ENCODE results near the gene ENPP6.

Gene ENPP6

GRCh38 chr4:184188443-184189400, 29.0 kb downstream of the ENPP6 start:
- DNase-seq: no peak

DNA sequence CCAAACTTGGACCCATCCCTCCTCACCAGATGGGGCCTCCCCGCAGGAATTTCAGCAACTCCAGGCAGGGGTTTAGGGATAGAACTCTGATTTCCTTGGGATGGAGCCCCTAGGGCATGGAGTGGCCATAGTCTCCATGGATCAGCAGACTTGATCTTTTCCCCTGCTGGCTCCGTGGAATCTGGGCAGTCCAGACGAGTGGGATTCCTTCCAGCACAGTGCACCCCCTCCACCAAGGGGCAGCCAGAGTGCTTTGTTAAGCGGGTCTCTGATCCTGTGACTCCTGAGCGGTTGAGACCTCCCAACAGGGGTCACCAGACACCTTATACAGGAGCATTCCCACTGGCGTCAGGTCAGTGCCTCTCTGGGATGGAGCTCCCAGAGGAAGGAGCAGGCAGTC, 40.4 kb downstream of the ENPP6 start:
- DNase-seq: no peak

DNA sequence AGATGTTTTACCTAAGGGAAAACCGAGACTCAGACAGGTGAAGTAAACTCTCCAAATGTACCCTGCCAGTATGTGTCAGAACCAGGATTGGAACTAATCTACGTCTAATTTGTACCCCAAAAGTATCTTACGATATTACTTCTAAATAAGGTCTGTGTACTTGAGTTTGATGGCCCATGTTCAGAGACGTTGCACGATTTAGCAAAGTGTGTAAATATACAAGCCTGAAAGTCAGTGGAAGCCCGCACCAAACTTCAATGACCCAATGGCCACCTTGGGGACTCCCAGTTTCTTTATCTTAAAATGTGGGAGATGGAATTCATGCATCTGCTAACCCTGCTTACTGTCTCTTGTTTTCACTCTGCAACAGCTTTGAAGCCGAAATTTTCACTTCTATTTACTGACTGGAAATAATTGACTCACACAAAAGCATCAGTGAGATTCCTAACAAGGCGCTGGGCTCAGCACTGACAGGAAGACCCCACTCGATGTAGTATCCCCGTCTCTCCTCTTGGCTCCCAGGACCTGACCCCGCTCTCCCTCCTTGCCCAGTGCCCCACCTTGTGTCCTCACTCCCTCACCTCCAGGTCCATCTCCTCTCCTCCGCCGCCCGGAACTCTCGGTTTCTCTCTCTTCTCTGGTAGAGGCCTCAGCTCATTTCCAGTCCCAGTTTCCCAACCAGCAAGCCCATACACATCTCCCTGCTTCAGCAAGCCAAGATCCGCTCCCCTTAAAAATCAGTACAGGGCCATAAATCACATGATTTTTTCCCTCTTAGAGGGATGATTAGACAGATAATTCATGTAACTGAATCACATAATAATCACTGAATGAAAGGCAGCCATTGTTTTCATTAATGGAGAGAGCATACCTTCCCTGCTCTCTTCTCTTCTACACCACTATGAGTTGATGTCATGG, 42.8 kb downstream of the ENPP6 start:
- no peak for DNase-seq

- DNase-seq: no peak
Observed at GRCh38 chr4:184171011-184171410, 46.7 kb downstream of the ENPP6 start.

GRCh38 chr4:184169225-184169867, 48.3 kb downstream of the ENPP6 start:
- no peak for DNase-seq

- peak; percentile 43 for DNase-seq
Observed at GRCh38 chr4:184168406-184169019, 49.2 kb downstream of the ENPP6 start.

GRCh38 chr4:184167576-184167975, 50.1 kb downstream of the ENPP6 start:
- DNase-seq: no peak

DNA sequence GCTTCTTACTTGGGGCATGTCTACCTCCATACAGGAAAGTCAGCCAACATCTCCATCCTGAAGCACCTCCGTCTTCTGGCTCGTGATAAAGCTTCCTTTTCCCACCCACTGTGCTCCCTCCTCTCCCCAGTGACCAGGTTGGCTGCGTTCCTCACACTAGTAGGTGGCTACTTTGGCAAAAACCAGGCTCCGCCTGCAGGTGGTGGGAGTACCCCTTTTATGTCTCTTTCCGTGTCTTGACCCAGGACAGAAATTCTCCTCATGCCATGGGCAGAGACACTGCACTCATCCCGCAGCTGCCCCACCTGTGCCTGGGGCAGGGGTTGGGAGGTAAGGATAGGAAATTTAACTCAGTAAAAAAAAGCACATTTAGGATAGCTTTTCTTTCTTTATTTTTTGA, 50.9 kb downstream of the ENPP6 start:
- DNase-seq: no peak

- DNase-seq: no peak
Observed at GRCh38 chr4:184165291-184165690, 52.4 kb downstream of the ENPP6 start.

DNA sequence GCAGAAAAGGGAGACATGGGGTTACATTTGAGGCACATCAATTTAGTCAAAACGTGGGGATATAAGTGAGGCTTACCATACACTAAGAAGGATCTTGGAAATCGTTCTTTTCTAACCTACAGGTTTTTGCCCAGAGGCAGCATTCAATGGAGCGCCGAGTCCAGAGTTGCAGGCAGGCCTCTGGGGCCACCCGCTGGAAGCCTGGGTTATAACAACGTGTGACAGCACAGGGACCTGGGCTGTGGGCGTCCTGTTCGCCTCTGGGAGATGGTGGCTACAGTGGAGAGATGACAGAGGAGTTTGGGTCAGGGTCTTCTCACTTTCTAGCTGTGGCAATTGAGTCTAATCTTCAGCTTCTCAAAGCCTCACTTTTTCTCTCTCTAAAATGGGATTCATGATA, 53.9 kb downstream of the ENPP6 start:
- no peak for DNase-seq

DNA sequence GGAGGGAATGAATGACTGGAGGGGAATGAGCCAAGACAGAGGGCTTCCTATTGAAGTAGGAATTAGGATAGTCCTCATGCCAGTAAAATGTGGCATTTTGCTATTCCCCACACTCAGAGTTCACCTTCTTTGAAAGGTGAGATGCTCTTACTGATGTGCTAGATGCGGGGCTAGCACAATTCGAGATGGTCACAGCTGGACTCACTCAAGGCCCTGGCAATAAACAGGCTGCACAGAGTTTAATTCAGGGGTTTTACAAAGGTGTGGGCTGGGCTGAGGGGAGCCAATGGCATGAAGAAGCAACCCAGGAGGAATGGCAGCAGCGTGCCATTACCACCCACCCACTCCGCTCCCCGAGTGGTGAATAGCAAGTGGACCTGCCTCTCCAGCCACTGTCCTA, 55.1 kb downstream of the ENPP6 start:
- DNase-seq: no peak

DNA sequence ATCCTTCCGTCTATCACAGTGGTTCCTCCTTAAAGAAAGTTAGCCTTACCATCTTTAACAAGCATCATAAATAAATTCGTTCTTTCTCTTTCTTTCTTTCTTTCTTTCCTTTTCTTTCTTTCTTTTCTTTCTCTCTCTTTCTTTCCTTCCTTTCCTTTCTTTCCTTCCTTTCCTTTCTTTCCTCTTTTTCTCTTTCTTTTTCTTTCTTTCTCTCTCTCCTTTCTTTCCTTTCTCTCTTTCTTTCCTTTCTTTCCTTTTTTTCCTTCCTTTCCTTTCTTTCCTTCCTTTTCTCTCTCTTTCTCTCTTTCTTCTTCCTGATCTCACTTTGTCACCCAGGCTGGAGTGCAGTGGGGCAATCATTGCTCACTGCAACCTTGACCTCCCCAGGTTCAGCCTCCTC, 60.4 kb downstream of the ENPP6 start:
- no peak for DNase-seq

DNA sequence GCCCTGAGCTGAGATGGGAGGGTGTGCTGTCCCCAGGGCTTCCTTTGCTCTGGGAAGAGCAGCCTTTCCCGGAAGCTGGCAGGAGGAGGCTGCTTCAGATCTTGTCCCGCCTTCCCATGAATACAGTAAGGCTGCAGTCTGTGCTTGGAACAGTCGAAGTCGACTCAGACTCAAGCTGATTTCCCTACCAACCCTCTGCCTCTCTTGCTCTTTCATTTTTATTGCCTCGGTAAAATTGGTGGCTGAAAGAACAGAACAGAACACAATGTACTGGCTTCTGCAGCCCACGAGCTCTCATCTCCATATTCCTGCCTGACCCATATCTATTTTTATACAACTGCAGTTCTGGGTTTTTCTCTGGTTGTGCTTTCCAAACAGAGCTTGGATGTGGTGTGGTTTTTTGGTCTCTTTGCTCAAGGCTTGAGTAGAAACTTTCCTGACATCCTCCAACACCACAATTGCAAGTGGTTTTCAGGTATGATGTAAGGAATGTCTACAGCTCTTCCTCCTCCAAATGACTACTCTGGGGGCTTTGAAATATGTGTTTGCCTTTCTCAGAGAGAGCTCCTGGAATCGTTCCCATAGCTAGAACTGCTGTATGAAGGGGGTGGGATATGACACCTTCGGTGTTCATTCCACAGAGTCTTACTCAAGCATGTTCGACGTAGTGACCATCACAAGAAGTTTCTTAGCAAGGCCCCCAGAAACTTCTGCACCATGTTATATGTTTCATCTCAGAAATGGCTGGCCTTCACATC, 61.3 kb downstream of the ENPP6 start:
- DNase-seq: no peak

DNA sequence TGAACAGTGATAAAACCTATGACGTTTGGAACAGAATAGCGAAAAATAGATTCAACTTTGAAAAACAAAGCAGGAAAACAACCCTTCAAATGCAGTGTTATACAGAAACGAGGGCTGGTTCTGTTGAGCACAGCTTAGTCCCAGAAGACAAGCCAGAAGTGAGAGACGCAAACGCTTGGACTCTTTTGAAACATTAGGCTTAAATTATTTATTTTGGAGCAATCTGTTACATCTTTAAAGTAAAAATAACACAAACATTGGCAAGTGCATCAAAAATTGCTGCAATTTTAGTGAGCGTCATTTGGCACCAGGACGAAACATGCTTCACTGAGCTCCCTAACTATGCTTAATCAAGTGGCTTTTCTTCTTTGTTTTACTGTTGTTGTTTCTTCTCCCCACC, 63.5 kb downstream of the ENPP6 start:
- DNase-seq: no peak

DNA sequence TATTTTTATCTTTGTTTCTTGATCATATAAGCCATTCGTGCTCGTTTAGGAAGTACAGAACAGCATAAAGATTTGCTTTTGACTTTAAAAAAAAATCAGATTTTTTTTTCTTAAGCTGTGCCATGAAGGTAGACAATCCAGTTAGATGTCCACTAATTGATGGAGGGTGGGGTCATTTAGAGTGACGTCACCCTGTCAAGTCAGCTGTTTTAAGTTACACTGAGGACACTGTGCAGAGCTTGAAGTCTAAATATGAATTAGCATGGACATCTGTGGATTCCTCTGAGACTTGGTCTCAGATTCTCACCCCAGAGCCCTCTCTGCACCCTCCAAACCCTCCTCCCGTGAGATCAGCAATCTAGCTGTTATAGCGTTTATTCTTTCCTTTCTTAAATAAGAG, 63.9 kb downstream of the ENPP6 start:
- no peak for DNase-seq

DNA sequence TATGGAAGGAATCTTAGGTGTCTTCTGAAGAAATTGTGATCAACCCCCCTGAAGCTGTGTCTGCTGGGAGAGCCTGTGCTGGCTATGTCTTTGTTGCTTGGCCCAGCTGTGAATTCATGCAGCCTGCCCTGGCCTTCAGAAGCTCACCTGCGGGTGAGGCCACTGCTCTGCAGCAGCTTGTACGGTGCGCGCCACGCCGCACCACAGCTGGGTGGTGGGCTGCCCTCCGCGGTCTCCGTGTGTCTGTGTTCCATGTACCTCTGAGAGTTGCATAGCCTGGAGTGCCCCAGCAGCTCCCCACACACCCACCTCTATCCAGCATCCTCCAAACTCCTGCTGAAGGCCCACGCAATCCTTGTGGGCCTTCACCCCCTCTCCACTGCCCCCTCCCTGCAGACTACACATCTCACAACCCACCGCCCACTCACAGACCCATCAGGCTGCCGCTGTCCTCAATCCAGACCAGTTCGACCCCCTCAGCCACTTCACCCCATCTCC, 65.6 kb downstream of the ENPP6 start:
- no peak for DNase-seq

DNA sequence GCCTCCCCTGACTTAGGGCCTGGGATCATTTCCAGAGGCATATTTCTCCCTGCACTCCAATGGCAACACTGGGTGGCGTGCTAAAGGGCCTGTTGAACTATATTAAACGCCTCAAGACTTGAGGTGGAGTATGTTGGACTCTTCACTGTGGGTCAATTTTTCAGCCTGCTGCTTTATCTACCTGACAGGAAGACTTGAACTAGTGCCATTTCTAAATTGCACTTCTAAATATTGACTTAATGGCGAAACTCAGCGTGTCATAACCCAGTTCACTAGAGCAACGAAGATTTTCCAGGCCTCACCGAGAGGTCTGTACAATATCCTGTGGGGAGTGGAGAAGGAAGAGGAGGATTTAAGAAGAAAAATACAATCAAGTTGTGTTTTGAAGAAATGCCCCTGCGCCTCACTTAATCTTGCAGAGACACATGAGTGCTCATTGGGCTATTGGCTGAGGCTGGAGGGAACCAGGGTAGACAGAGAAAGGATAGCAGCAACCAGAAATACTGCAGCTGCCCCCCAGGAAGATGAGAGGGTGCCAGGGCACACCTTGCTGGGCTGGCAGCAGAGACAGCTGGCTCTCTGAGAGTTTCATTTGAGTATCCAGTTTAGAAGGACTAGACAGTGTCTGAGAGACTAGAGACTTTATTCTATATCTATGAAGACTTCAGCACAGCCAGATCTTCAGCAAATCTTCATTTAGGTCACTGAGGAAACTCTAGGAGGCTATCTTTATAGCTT, 67.4 kb downstream of the ENPP6 start:
- DNase-seq: no peak

- no peak for DNase-seq
Observed at GRCh38 chr4:184148738-184149637, 68.7 kb downstream of the ENPP6 start.

GRCh38 chr4:184147858-184148737, 69.6 kb downstream of the ENPP6 start:
- DNase-seq: no peak

Data from NCI-H1048 (cell line).